WTC11 (cell line): Measurements from ENCODE around the gene PDK1. TPM values are rescaled to one million over a fixed set of nuclear protein-coding genes. Genes with fewer than 3 reads are reported as not detected.

Experiments used
- ATAC-seq: fragments of 200-7000 bp; cut with Tn5 transposase; 2 replicates; pipeline ENCODE4 v1.10.0; 2021; ENCODE audit warnings: mild to moderate bottlenecking, moderate library complexity
- CTCF ChIA-PET: fragments of 300-600 bp; sonication (Branson Sonifier 250); formaldehyde crosslinking; loops from one replicate; lab custom pipeline; 2021; ENCODE audit warnings: antibody characterized with exemption; lab: Charles Lee
- POLR2A ChIA-PET: fragments of 350-600 bp; sonication (Branson Sonifier 250); formaldehyde crosslinking; loops from one replicate; lab custom pipeline; 2021; ENCODE audit warnings: antibody characterized with exemption; lab: Charles Lee
- DNase-seq: peaks from one replicate; pipeline ENCODE4 v3.0.0; 2021; ENCODE audit warnings: low spot score
- H3K27ac Mint-ChIP-seq: 2 replicates; pipeline ENCODE4 v1.8.0; 2021; ENCODE audit warnings: mixed read lengths
- H3K27me3 Mint-ChIP-seq: 2 replicates; pipeline ENCODE4 v1.8.0; 2021; ENCODE audit warnings: low read depth, mild to moderate bottlenecking, moderate library complexity, mixed read lengths
- H3K36me3 Mint-ChIP-seq: 2 replicates; pipeline ENCODE4 v1.8.0; 2021; ENCODE audit warnings: mixed read lengths
- H3K4me1 Mint-ChIP-seq: 2 replicates; pipeline ENCODE4 v1.8.0; 2022; ENCODE audit warnings: mixed read lengths
- H3K4me3 Mint-ChIP-seq: 2 replicates; pipeline ENCODE4 v1.8.0; 2021; ENCODE audit warnings: mild to moderate bottlenecking, moderate library complexity, mixed read lengths
- H3K9me3 Mint-ChIP-seq: 2 replicates; pipeline ENCODE4 v1.8.0; 2021; ENCODE audit warnings: mixed read lengths
- ATF1 ChIP-seq: sonication (generic); formaldehyde crosslinking; IDR thresholded peaks from 2 replicates; pipeline ENCODE4 v1.8.1; 2023; ENCODE audit warnings: mild to moderate bottlenecking, moderate library complexity, missing genetic modification reagents
- ELF4 ChIP-seq: sonication (generic); formaldehyde crosslinking; IDR thresholded peaks from 2 replicates; pipeline ENCODE4 v1.8.1; 2022; ENCODE audit warnings: low read depth, mild to moderate bottlenecking, moderate library complexity, missing genetic modification reagents
- EMX1 ChIP-seq: fragments of 250-450 bp; sonication (Bioruptor Pico); IDR thresholded peaks from 2 replicates; pipeline ENCODE4 v1.8.0; 2021; ENCODE audit warnings: mild to moderate bottlenecking
- FOXP1 ChIP-seq: sonication (generic); formaldehyde crosslinking; IDR thresholded peaks from 2 replicates; pipeline ENCODE4 v1.8.0; 2022; ENCODE audit warnings: missing genetic modification reagents, mild to moderate bottlenecking, moderate library complexity, borderline replicate concordance
- GABPB1 ChIP-seq: sonication (generic); formaldehyde crosslinking; IDR thresholded peaks from 2 replicates; pipeline ENCODE4 v1.8.1; 2023; ENCODE audit warnings: mild to moderate bottlenecking, missing genetic modification reagents
- IRF2 ChIP-seq: sonication (generic); formaldehyde crosslinking; IDR thresholded peaks from 2 replicates; pipeline ENCODE4 v1.8.0; 2022; ENCODE audit warnings: low read depth, missing genetic modification reagents, borderline replicate concordance
- NFE2L1 ChIP-seq: sonication (generic); formaldehyde crosslinking; IDR thresholded peaks from 2 replicates; pipeline ENCODE4 v1.8.1; 2023; ENCODE audit warnings: missing genetic modification reagents
- NFYB ChIP-seq: sonication (generic); formaldehyde crosslinking; conservative IDR thresholded peaks from 2 replicates; pipeline ENCODE4 v1.8.0; 2022; ENCODE audit warnings: low read depth, missing genetic modification reagents
- PRRX2 ChIP-seq: fragments of 250-450 bp; sonication (Bioruptor Pico); IDR thresholded peaks from 2 replicates; pipeline ENCODE4 v1.8.0; 2021; ENCODE audit warnings: mild to moderate bottlenecking
- RORB ChIP-seq: fragments of 250-450 bp; sonication (Bioruptor Pico); IDR thresholded peaks from 2 replicates; pipeline ENCODE4 v1.9.0; 2021; ENCODE audit warnings: mild to moderate bottlenecking
- ZNF219 ChIP-seq: sonication (generic); formaldehyde crosslinking; IDR thresholded peaks from 2 replicates; pipeline ENCODE4 v1.8.0; 2023; ENCODE audit warnings: missing genetic modification reagents, mild to moderate bottlenecking, borderline replicate concordance
- ZNF263 ChIP-seq: sonication (generic); formaldehyde crosslinking; IDR thresholded peaks from 2 replicates; pipeline ENCODE4 v1.8.1; 2022; ENCODE audit warnings: low read depth, mild to moderate bottlenecking, moderate library complexity, missing genetic modification reagents
- total RNA-seq: library from RNA; stranded (reverse); gene quantifications from 3 replicates; pipeline ENCODE4 v1.2.3, GENCODE V29; 2021
- TF ChIP-seq, protein P1 (sequence below): sonication (generic); formaldehyde crosslinking; IDR thresholded peaks from 2 replicates; pipeline ENCODE4 v1.8.1; 2022; ENCODE audit warnings: missing genetic modification reagents, borderline replicate concordance
- TF ChIP-seq, protein P2 (sequence below): sonication (generic); formaldehyde crosslinking; IDR thresholded peaks from 2 replicates; pipeline ENCODE4 v1.8.0; 2022; ENCODE audit warnings: mild to moderate bottlenecking, missing genetic modification reagents
- TF ChIP-seq, protein P3 (sequence below): sonication (generic); formaldehyde crosslinking; IDR thresholded peaks from 2 replicates; pipeline ENCODE4 v1.8.0; 2022; ENCODE audit warnings: mild to moderate bottlenecking, missing genetic modification reagents
- TF ChIP-seq, protein P4 (sequence below): sonication (generic); formaldehyde crosslinking; IDR thresholded peaks from 2 replicates; pipeline ENCODE4 v1.8.1; 2023; ENCODE audit warnings: mild to moderate bottlenecking, missing genetic modification reagents
- TF ChIP-seq, protein P5 (sequence below): sonication (generic); formaldehyde crosslinking; conservative IDR thresholded peaks from 2 replicates; pipeline ENCODE4 v1.8.1; 2023; ENCODE audit warnings: mild to moderate bottlenecking, low read depth, missing genetic modification reagents, moderate library complexity
- TF ChIP-seq, protein P6 (sequence below): sonication (generic); formaldehyde crosslinking; IDR thresholded peaks from 2 replicates; pipeline ENCODE4 v1.8.0; 2022; ENCODE audit warnings: mild to moderate bottlenecking, missing genetic modification reagents
- TF ChIP-seq, protein P7 (sequence below): fragments of 250-450 bp; sonication (Bioruptor Pico); IDR thresholded peaks from 2 replicates; pipeline ENCODE4 v1.8.0; 2021; ENCODE audit warnings: mild to moderate bottlenecking

PDK1 gene
- total RNA-seq, 1 experiment from 2014 or later, result 22.9 TPM

GRCh38 chr2:172614932-172615331, 59.0 kb downstream of the PDK1 start:
- no peak for ATAC-seq
- H3K4me3 Mint-ChIP-seq, result no peak overlapping the region
- no peaks in the 10 kb centered on the region for H3K27me3 Mint-ChIP-seq
- H3K27ac Mint-ChIP-seq, result no peak overlapping the region
- no peaks in the 10 kb centered on the region for H3K9me3 Mint-ChIP-seq
- ChIA-PET CTCF (interaction anchor here (0.6 to 3.5 kb wide), 2 partner anchors 43 to 59 kb away, joined by 3 to 51 read pairs; no protein-coding TSS in a partner anchor), POLR2A (no interaction called here)
- H3K36me3 Mint-ChIP-seq, result peaks cover 18% of the 10 kb centered on the region
- peaks cover 5% of the 10 kb centered on the region; the same call in 1 of the 2 replicates for H3K4me1 Mint-ChIP-seq
- no peak for DNase-seq
- TF ChIP-seq ZNF263 (CRISPR knock-in tag), result no peak
- no peak for TF ChIP-seq IRF2 (CRISPR knock-in tag)
- TF ChIP-seq EMX1 (CRISPR knock-in tag), result no peak
- no peak for TF ChIP-seq ZNF219
- TF ChIP-seq ATF1 (CRISPR knock-in tag), result no peak
- TF ChIP-seq, protein P1, sequence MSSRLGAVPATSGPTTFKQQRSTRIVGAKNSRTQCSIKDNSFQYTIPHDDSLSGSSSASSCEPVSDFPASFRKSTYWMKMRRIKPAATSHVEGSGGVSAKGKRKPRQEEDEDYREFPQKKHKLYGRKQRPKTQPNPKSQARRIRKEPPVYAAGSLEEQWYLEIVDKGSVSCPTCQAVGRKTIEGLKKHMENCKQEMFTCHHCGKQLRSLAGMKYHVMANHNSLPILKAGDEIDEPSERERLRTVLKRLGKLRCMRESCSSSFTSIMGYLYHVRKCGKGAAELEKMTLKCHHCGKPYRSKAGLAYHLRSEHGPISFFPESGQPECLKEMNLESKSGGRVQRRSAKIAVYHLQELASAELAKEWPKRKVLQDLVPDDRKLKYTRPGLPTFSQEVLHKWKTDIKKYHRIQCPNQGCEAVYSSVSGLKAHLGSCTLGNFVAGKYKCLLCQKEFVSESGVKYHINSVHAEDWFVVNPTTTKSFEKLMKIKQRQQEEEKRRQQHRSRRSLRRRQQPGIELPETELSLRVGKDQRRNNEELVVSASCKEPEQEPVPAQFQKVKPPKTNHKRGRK (CRISPR knock-in tag), result no peak
- TF ChIP-seq, protein P2, sequence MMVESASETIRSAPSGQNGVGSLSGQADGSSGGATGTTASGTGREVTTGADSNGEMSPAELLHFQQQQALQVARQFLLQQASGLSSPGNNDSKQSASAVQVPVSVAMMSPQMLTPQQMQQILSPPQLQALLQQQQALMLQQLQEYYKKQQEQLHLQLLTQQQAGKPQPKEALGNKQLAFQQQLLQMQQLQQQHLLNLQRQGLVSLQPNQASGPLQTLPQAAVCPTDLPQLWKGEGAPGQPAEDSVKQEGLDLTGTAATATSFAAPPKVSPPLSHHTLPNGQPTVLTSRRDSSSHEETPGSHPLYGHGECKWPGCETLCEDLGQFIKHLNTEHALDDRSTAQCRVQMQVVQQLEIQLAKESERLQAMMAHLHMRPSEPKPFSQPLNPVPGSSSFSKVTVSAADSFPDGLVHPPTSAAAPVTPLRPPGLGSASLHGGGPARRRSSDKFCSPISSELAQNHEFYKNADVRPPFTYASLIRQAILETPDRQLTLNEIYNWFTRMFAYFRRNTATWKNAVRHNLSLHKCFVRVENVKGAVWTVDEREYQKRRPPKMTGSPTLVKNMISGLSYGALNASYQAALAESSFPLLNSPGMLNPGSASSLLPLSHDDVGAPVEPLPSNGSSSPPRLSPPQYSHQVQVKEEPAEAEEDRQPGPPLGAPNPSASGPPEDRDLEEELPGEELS (CRISPR knock-in tag), result no peak
- no peak for TF ChIP-seq PRRX2
- TF ChIP-seq, protein P3, sequence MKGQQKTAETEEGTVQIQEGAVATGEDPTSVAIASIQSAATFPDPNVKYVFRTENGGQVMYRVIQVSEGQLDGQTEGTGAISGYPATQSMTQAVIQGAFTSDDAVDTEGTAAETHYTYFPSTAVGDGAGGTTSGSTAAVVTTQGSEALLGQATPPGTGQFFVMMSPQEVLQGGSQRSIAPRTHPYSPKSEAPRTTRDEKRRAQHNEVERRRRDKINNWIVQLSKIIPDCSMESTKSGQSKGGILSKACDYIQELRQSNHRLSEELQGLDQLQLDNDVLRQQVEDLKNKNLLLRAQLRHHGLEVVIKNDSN (CRISPR knock-in tag), result no peak
- TF ChIP-seq NFE2L1 (CRISPR knock-in tag), result no peak
- TF ChIP-seq, protein P4, sequence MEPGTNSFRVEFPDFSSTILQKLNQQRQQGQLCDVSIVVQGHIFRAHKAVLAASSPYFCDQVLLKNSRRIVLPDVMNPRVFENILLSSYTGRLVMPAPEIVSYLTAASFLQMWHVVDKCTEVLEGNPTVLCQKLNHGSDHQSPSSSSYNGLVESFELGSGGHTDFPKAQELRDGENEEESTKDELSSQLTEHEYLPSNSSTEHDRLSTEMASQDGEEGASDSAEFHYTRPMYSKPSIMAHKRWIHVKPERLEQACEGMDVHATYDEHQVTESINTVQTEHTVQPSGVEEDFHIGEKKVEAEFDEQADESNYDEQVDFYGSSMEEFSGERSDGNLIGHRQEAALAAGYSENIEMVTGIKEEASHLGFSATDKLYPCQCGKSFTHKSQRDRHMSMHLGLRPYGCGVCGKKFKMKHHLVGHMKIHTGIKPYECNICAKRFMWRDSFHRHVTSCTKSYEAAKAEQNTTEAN, result no peak
- TF ChIP-seq, protein P5, sequence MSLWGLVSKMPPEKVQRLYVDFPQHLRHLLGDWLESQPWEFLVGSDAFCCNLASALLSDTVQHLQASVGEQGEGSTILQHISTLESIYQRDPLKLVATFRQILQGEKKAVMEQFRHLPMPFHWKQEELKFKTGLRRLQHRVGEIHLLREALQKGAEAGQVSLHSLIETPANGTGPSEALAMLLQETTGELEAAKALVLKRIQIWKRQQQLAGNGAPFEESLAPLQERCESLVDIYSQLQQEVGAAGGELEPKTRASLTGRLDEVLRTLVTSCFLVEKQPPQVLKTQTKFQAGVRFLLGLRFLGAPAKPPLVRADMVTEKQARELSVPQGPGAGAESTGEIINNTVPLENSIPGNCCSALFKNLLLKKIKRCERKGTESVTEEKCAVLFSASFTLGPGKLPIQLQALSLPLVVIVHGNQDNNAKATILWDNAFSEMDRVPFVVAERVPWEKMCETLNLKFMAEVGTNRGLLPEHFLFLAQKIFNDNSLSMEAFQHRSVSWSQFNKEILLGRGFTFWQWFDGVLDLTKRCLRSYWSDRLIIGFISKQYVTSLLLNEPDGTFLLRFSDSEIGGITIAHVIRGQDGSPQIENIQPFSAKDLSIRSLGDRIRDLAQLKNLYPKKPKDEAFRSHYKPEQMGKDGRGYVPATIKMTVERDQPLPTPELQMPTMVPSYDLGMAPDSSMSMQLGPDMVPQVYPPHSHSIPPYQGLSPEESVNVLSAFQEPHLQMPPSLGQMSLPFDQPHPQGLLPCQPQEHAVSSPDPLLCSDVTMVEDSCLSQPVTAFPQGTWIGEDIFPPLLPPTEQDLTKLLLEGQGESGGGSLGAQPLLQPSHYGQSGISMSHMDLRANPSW (CRISPR knock-in tag), result no peak
- TF ChIP-seq GABPB1 (CRISPR knock-in tag), result no peak
- TF ChIP-seq FOXP1 (CRISPR knock-in tag), result no peak
- TF ChIP-seq, protein P6, sequence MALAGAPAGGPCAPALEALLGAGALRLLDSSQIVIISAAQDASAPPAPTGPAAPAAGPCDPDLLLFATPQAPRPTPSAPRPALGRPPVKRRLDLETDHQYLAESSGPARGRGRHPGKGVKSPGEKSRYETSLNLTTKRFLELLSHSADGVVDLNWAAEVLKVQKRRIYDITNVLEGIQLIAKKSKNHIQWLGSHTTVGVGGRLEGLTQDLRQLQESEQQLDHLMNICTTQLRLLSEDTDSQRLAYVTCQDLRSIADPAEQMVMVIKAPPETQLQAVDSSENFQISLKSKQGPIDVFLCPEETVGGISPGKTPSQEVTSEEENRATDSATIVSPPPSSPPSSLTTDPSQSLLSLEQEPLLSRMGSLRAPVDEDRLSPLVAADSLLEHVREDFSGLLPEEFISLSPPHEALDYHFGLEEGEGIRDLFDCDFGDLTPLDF, result no peak
- no peak for TF ChIP-seq NFYB (CRISPR knock-in tag)
- TF ChIP-seq RORB (CRISPR knock-in tag), result no peak
- TF ChIP-seq ELF4, result no peak
- TF ChIP-seq, protein P7, sequence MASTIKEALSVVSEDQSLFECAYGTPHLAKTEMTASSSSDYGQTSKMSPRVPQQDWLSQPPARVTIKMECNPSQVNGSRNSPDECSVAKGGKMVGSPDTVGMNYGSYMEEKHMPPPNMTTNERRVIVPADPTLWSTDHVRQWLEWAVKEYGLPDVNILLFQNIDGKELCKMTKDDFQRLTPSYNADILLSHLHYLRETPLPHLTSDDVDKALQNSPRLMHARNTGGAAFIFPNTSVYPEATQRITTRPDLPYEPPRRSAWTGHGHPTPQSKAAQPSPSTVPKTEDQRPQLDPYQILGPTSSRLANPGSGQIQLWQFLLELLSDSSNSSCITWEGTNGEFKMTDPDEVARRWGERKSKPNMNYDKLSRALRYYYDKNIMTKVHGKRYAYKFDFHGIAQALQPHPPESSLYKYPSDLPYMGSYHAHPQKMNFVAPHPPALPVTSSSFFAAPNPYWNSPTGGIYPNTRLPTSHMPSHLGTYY (CRISPR knock-in tag), result no peak
